Metanephros (tissue), 2 donors: ENCODE results near the gene CNOT1. TPM values are rescaled to one million over a fixed set of nuclear protein-coding genes. Genes with fewer than 3 reads are reported as not detected.

Experiments
- small RNA-seq: library from RNA; depleted of rRNA; stranded (forward); fragments of <200 nt; gene quantifications from one replicate; pipeline ENCODE3, GENCODE V24; 2014; ENCODE audit warnings: low replicate concordance
- total RNA-seq: library from RNA; depleted of rRNA; stranded (reverse); fragments of >200 nt; gene quantifications from one replicate; pipeline ENCODE4 v1.2.3, GENCODE V29; 2014

CNOT1 gene
- 225 TPM for total RNA-seq

DNA sequence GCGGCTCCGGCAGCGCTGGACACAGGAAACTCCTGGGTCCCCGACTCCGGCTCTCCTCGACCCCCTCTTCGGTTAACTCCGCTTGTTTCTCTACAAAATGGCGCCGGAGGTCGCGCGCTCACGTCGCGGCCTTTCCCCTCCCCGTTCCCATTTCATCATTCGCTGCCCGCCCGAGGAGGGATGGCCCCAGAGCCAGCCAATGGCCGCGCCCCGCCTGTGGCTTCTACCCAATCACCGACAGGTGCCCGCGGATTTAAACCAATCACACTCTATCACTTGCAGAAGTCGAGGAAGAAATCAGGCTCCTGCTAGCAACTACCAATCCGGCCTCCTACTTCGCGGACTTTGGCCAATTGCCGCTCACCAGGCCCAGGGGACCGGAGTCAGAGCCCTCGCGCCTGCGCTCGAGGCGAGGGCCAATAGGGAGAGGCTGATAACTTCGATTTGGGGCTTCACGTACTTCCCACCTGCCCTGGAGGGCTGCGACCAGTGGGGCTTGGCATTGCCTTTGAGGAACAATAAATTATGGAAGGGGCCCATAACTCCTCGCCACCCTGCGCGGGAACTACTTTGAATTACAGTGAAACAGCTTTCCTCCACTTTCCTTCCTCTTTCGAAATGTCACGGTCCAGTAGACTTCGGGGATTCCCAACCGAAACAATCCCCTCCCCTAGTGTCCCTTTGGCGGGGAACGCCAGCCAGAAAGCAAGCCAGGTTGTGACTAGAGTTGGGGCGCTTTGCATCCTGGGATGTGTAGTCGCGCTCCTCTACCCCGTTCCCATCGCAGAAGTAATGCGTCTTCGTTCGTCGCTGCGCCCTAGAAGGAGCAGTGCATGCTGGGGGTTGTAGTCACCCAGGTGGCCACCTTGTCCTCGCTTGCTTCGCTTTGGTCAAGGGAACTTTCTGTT is at the start of gene CNOT1:
CNOT1 (minus strand) TSS at position 94 of the 908 bp plus-strand sequence. CDS start 30,489 bp downstream, outside the sequence.

GRCh38 chr16:58515125-58515870 is 114.3 kb downstream of the CNOT1 start, which contains the start of gene SETD6:
SETD6 (plus strand) TSS chr16:58515517; CDS start chr16:58515538, 21 bp downstream.

DNA sequence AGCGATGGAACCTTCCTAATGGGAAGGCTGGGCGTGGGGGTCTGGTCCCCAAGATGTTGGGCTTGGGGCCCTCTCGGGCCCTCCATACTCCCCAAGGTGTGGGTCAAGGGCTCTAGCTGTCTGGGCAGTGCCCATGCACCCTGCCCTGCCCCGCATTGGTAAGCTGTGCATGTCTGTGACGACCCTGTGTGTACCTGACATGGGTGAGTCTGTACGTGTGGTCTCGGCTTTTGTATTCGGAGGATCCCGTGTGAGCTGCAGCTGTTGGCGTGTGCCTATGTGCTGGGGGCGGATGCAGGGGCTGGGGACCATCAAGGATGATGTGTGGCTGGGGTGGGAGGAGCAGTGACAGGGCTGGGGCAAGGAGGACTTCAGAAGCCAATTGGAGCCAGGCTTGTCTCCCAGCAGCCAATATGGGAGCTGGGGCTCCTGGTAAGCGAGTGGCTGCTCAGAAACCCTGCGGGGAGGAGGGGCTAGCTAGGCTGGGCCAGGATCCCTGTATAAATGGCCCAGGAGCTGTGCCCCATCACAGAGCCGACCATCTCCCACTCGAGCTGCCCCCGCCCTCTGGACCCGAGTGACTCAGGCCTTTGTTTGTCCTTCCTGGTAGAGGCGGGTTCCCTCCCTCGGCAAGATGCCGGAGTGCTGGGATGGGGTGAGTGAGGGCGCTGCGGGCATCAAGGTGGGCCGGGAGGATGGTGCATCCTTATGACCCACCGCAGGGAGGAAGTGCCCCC is 129.8 kb downstream of the CNOT1 start, which contains the start of gene NDRG4:
NDRG4 (plus strand) TSS at position 529 of the 737 bp plus-strand sequence; CDS start at position 635, 106 bp downstream.

Small RNA genes lying within 50 kb of the gene (small RNA-seq; reads per million reads assigned to genes)
- gene RNU6-103P = not detected
- gene SNORA46 = 49.2 reads per million, percentile 97 among the genes with 10 or more reads in this experiment
- gene SNORA50A = not detected

Other genes starting within 250 kb of the CNOT1 start
- 6.6 TPM for gene GINS3, start 237.4 kb downstream of the CNOT1 start, total RNA-seq
- 8.5 TPM for gene NDRG4, start 129.7 kb downstream of the CNOT1 start, total RNA-seq
- 28.8 TPM for gene SETD6, start 114.3 kb downstream of the CNOT1 start, total RNA-seq
- gene SLC38A7, start 54.9 kb upstream of the CNOT1 start, total RNA-seq = 17.3 TPM
- gene GOT2, start 104.5 kb upstream of the CNOT1 start, total RNA-seq = 59.0 TPM